Endodermal cell (in vitro differentiated cells): ENCODE data around the gene AMIGO2. TPM values are rescaled to one million over a fixed set of nuclear protein-coding genes. Genes with fewer than 3 reads are reported as not detected.

ENCODE experiments used
- DNase-seq: peaks from one replicate; pipeline ENCODE4 v3.0.0-alpha.2; 2017
- H3K27ac ChIP-seq: 2 replicates; pipeline ENCODE4 v1.5.1; 2013; ENCODE audit warnings: mild to moderate bottlenecking, low read depth, low read length, moderate library complexity
- H3K27me3 ChIP-seq: 2 replicates; pipeline ENCODE4 v1.6.1; 2013; ENCODE audit warnings: mild to moderate bottlenecking, low read length, moderate library complexity; ENCODE audit not compliant: insufficient read depth, control insufficient read depth, poor library complexity, severe bottlenecking
- H3K36me3 ChIP-seq: 2 replicates; pipeline ENCODE4 v1.7.0; 2013; ENCODE audit warnings: mild to moderate bottlenecking, low read length, moderate library complexity; ENCODE audit not compliant: control insufficient read depth, insufficient read depth
- H3K4me1 ChIP-seq: one replicate; pipeline ENCODE4 v1.7.0; 2013; ENCODE audit warnings: low read length; ENCODE audit not compliant: control insufficient read depth, insufficient read depth
- H3K4me3 ChIP-seq: 2 replicates; pipeline ENCODE4 v1.5.1; 2013; ENCODE audit warnings: mild to moderate bottlenecking, low read length, moderate library complexity
- H3K9ac ChIP-seq: 2 replicates; pipeline ENCODE4 v1.6.1; 2013; ENCODE audit warnings: mild to moderate bottlenecking, low read length, moderate library complexity; ENCODE audit not compliant: poor library complexity, severe bottlenecking; ENCODE audit errors: extremely low read depth
- H3K9me3 ChIP-seq: 2 replicates; pipeline ENCODE4 v1.6.1; 2013; ENCODE audit warnings: mild to moderate bottlenecking, low read length, moderate library complexity; ENCODE audit not compliant: control insufficient read depth
- H3K27ac Mint-ChIP-seq: 2 replicates; pipeline ENCODE4 v1.8.0; 2020; ENCODE audit warnings: mixed read lengths
- H3K27me3 Mint-ChIP-seq: 2 replicates; pipeline ENCODE4 v1.8.0; 2021; ENCODE audit warnings: mild to moderate bottlenecking, mixed read lengths; ENCODE audit not compliant: insufficient read depth
- H3K36me3 Mint-ChIP-seq: 2 replicates; pipeline ENCODE4 v1.8.0; 2020; ENCODE audit warnings: low read depth, mixed read lengths
- H3K4me1 Mint-ChIP-seq: 2 replicates; pipeline ENCODE4 v1.8.0; 2020; ENCODE audit warnings: mixed read lengths
- H3K4me3 Mint-ChIP-seq: 2 replicates; pipeline ENCODE4 v1.8.0; 2020; ENCODE audit warnings: mild to moderate bottlenecking, moderate library complexity, mixed read lengths
- H3K9me3 Mint-ChIP-seq: 2 replicates; pipeline ENCODE4 v1.8.0; 2020; ENCODE audit warnings: mild to moderate bottlenecking, mixed read lengths
- CTCF ChIP-seq: fragments of 200-600 bp; sonication (generic); conservative IDR thresholded peaks from 2 replicates; pipeline ENCODE4 v1.5.0; 2021; ENCODE audit warnings: antibody characterized with exemption, mild to moderate bottlenecking
- whole genome bisulfite sequencing, 2 experiments: methylation state at CpG; one replicate each; pipeline versions ENCODE4 v1.1.5 to v1.1.7; 2013; ENCODE audit warnings: missing lambda C conversion rate in 2 of 2, mixed read lengths in 1 of 2; ENCODE audit not compliant: insufficient coverage in 1 of 2, insufficient read length in 1 of 2; 5-methylcytosine and 5-hydroxymethylcytosine counted together
- total RNA-seq, 2 donors: library from RNA; stranded (reverse); fragmentation: NEBNext Ultra II Directional in 1 of 2; extraction: Animal tissue kit (Norgen Biotek cat#: 25700) in 1 of 2; gene quantifications; 2 replicates in 1 of 2; 3 replicates in 1 of 2; pipeline ENCODE4 v1.2.1, GENCODE V29; 2021

The AMIGO2 gene
- total RNA-seq, 2 donors from 2014 or later, result 6.4 to 7.8 TPM

- no peak for DNase-seq
These were observed 31.2 kb downstream of the AMIGO2 start for GRCh38 chr12:47048541-47048940.

GRCh38 chr12:47041327-47041726, 38.4 kb downstream of the AMIGO2 start:
- Histone ChIP-seq H3K27me3 (no peaks in the 10 kb centered on the region), H3K4me1 (no peaks in the 10 kb centered on the region), H3K9me3 (no peaks in the 10 kb centered on the region), H3K36me3 (no peaks in the 10 kb centered on the region), H3K9ac (no peak overlapping the region), H3K4me3 (no peak overlapping the region), H3K27ac (no peak overlapping the region)
- 83 to 97% methylated on average over 2 to 4 of the region's 4 CpGs for WGBS, 2 experiments
- DNase-seq, result no peak
- H3K36me3 Mint-ChIP-seq, result no peaks in the 10 kb centered on the region
- peaks cover 24% of the 10 kb centered on the region for H3K4me1 Mint-ChIP-seq
- no peaks in the 10 kb centered on the region for H3K9me3 Mint-ChIP-seq
- H3K27me3 Mint-ChIP-seq, result no peaks in the 10 kb centered on the region
- no peak for TF ChIP-seq CTCF
- H3K4me3 Mint-ChIP-seq, result no peak overlapping the region
- H3K27ac Mint-ChIP-seq, result no peak overlapping the region

More at GRCh38 chr12:47048541-47048940, 31.2 kb downstream of the AMIGO2 start:
- no peak overlapping the region for H3K9ac ChIP-seq
- H3K27ac ChIP-seq, result no peak overlapping the region
- H3K4me3 ChIP-seq, result peak overlapping the region; percentile 8
- Mint-ChIP-seq H3K4me1 (no peaks in the 10 kb centered on the region), H3K36me3 (peaks cover 11% of the 10 kb centered on the region), H3K27ac (no peak overlapping the region), H3K27me3 (no peaks in the 10 kb centered on the region), H3K4me3 (no peak overlapping the region), H3K9me3 (peaks cover 15% of the 10 kb centered on the region)
- peaks cover 50% of the 10 kb centered on the region for H3K9me3 ChIP-seq
- H3K4me1 ChIP-seq, result no peaks in the 10 kb centered on the region
- H3K27me3 ChIP-seq, result no peaks in the 10 kb centered on the region
- H3K36me3 ChIP-seq, result no peaks in the 10 kb centered on the region
- no peak for TF ChIP-seq CTCF

GRCh38 chr12:47039756-47040155, 40.0 kb downstream of the AMIGO2 start:
- H3K27ac ChIP-seq, result no peak overlapping the region
- Mint-ChIP-seq H3K4me3 (no peak overlapping the region), H3K27me3 (no peaks in the 10 kb centered on the region), H3K27ac (no peak overlapping the region), H3K9me3 (no peaks in the 10 kb centered on the region), H3K4me1 (peaks cover 35% of the 10 kb centered on the region), H3K36me3 (no peaks in the 10 kb centered on the region)
- no peak overlapping the region for H3K9ac ChIP-seq
- H3K9me3 ChIP-seq, result no peaks in the 10 kb centered on the region
- 84% methylated on average over 1 of the region's 1 CpG; no CpG with 5 or more reads in 1 of the 2 experiments for WGBS, 2 experiments
- no peak for TF ChIP-seq CTCF
- no peak overlapping the region for H3K4me3 ChIP-seq
- no peak for DNase-seq
- no peaks in the 10 kb centered on the region for H3K36me3 ChIP-seq
- H3K27me3 ChIP-seq, result no peaks in the 10 kb centered on the region
- no peaks in the 10 kb centered on the region for H3K4me1 ChIP-seq
